Body of pancreas (tissue), 4 donors: ENCODE results near the gene C14orf119. TPM values are rescaled to one million over a fixed set of nuclear protein-coding genes. Genes with fewer than 3 reads are reported as not detected.

Source experiments
- ATAC-seq: fragments of 150-250 bp; one replicate; pipeline ENCODE4 v1.9.1; 2016
- DNase-seq, 4 donors: peaks; one replicate each; pipeline ENCODE4 v3.0.0-alpha.2; 2019
- H3K27ac ChIP-seq, 4 donors: fragments of 200-600 bp; sonication (generic); 1 replicate in 3 of 4; 2 replicates in 1 of 4; pipeline versions ENCODE4 v1.5.1 to v1.6.1; 2016 to 2019; ENCODE audit warnings: mild to moderate bottlenecking in 1 of 4, mixed read lengths in 1 of 4, moderate library complexity in 1 of 4
- H3K27me3 ChIP-seq, 2 donors: fragments of 200-600 bp; sonication (generic); one replicate each; pipeline ENCODE4 v1.6.0; 2016; ENCODE audit warnings: mild to moderate bottlenecking in 1 of 2
- H3K36me3 ChIP-seq, 2 donors: fragments of 200-600 bp; sonication (generic); replicated peaks in 1 of 2; 2 replicates each; pipeline ENCODE4 v1.5.1; 2016; ENCODE audit warnings: low read depth in 2 of 2; ENCODE audit not compliant: insufficient read depth in 1 of 2
- H3K4me1 ChIP-seq: fragments of 200-600 bp; sonication (generic); one replicate; pipeline ENCODE4 v1.6.0; 2016
- H3K4me3 ChIP-seq, 2 donors: fragments of 200-600 bp; sonication (generic); 1 replicate in 1 of 2; 2 replicates in 1 of 2; pipeline ENCODE4 v1.5.1; 2016 to 2019
- H3K9me3 ChIP-seq, 3 donors: fragments of 200-600 bp; sonication (generic); 1 replicate in 2 of 3; 2 replicates in 1 of 3; pipeline ENCODE4 v1.5.1; 2016
- CTCF ChIP-seq, 7 experiments: fragments of 450-650 bp in 4 of 7; fragments of 200-600 bp in 3 of 7; sonication (generic) in 3 of 7; IDR thresholded peaks; one replicate each; pipeline ENCODE4 v1.5.1; 2016 to 2019; ENCODE audit warnings: antibody characterized with exemption in 7 of 7
- POLR2A ChIP-seq, 3 donors: fragments of 450-650 bp; IDR thresholded peaks; one replicate each; pipeline ENCODE4 v1.6.1; 2016; ENCODE audit warnings: antibody characterized with exemption in 3 of 3, mild to moderate bottlenecking in 2 of 3
- WGBS, 2 donors: methylation state at CpG; one replicate each; pipeline ENCODE4 v1.1.5; 2017; 5-methylcytosine and 5-hydroxymethylcytosine counted together
- intact Hi-C: fragments of 100-400 bp; cut with DNase I; formaldehyde crosslinking; loops from one replicate; pipeline ENCODE4 v1.15.1; 2023
- total RNA-seq, 2 donors: library from RNA; depleted of rRNA; stranded (reverse); fragments of >200 nt; gene quantifications; one replicate each; pipeline ENCODE4 v1.1.0, GENCODE V29; 2016

Gene C14orf119
- total RNA-seq, 2 donors from 2014 or later, result 3.6 to 7.0 TPM

- Histone ChIP-seq H3K4me1 (peaks cover 9% of the 10 kb centered on the region), H3K27ac (no peak overlapping the region), H3K36me3 (no peaks in the 10 kb centered on the region), H3K4me3 (no peak overlapping the region), H3K27me3 (no peaks in the 10 kb centered on the region), H3K9me3 (no peaks in the 10 kb centered on the region)
- intact Hi-C loops, result no loop called here
- ATAC-seq (no peak), DNase-seq (no peak)
- TF ChIP-seq POLR2A (IDR thresholded peaks at IDR 0.05) (no peak), CTCF (IDR thresholded peaks at IDR 0.05) (no peak)
- WGBS, 2 donors, result 64 to 68% methylated on average over 4 to 5 of the region's 5 CpGs
Measured at GRCh38 chr14:23051141-23052057, 43.9 kb upstream of the C14orf119 start.

GRCh38 chr14:23052182-23052623, 43.1 kb upstream of the C14orf119 start:
- no peaks in the 10 kb centered on the region for H3K36me3 ChIP-seq
- no peak overlapping the region for H3K4me3 ChIP-seq
- 71 to 81% methylated on average over 5 to 12 of the region's 14 CpGs for WGBS, 2 donors
- no peaks in the 10 kb centered on the region for H3K27me3 ChIP-seq
- intact Hi-C loops, result no loop called here
- H3K4me1 ChIP-seq, result peaks cover 17% of the 10 kb centered on the region
- TF ChIP-seq POLR2A (IDR thresholded peaks at IDR 0.05) (no peak), CTCF (IDR thresholded peaks at IDR 0.05) (peak in 2 of 7 experiments; percentile 12 to 17)
- DNase-seq, result peak in 1 of 4 donors; percentile 30
- no peak overlapping the region for H3K27ac ChIP-seq
- ATAC-seq, result no peak
- H3K9me3 ChIP-seq, result no peaks in the 10 kb centered on the region

- no peaks in the 10 kb centered on the region for H3K36me3 ChIP-seq
- WGBS, 2 donors, result 65 to 69% methylated on average over 3 of the region's 3 CpGs
- DNase-seq, result no peak
- peaks cover 18% of the 10 kb centered on the region for H3K4me1 ChIP-seq
- intact Hi-C loops, result no loop called here
- no peak overlapping the region for H3K27ac ChIP-seq
- no peak overlapping the region for H3K4me3 ChIP-seq
- no peaks in the 10 kb centered on the region for H3K9me3 ChIP-seq
- TF ChIP-seq CTCF (IDR thresholded peaks at IDR 0.05), result no peak
- no peak for TF ChIP-seq POLR2A (IDR thresholded peaks at IDR 0.05)
- no peak for ATAC-seq
- no peaks in the 10 kb centered on the region for H3K27me3 ChIP-seq
Measured at GRCh38 chr14:23052671-23053070, 42.6 kb upstream of the C14orf119 start.

GRCh38 chr14:23053426-23053825, 41.9 kb upstream of the C14orf119 start:
- H3K27me3 ChIP-seq, result no peaks in the 10 kb centered on the region
- no peak overlapping the region for H3K4me3 ChIP-seq
- DNase-seq (no peak), ATAC-seq (no peak)
- WGBS, 2 donors, result 92 to 98% methylated on average over 6 to 9 of the region's 10 CpGs
- H3K4me1 ChIP-seq, result peaks cover 25% of the 10 kb centered on the region
- no peak overlapping the region for H3K27ac ChIP-seq
- H3K36me3 ChIP-seq, result no peaks in the 10 kb centered on the region
- intact Hi-C loops, result no loop called here
- H3K9me3 ChIP-seq, result no peaks in the 10 kb centered on the region
- TF ChIP-seq POLR2A (IDR thresholded peaks at IDR 0.05) (no peak), CTCF (IDR thresholded peaks at IDR 0.05) (no peak)
